DMS53 (cell line): ENCODE results near the gene LCOR.
"Not testable (repeated sequence)": the region's sequence is repeated elsewhere in the genome, so short reads cannot be mapped to it uniquely, and the experiment has no call there.

ENCODE experiments used
- DNase-seq: peaks from one replicate; lab custom pipeline; 2025; lab: John Stamatoyannopoulos, UW

LCOR gene

DNA sequence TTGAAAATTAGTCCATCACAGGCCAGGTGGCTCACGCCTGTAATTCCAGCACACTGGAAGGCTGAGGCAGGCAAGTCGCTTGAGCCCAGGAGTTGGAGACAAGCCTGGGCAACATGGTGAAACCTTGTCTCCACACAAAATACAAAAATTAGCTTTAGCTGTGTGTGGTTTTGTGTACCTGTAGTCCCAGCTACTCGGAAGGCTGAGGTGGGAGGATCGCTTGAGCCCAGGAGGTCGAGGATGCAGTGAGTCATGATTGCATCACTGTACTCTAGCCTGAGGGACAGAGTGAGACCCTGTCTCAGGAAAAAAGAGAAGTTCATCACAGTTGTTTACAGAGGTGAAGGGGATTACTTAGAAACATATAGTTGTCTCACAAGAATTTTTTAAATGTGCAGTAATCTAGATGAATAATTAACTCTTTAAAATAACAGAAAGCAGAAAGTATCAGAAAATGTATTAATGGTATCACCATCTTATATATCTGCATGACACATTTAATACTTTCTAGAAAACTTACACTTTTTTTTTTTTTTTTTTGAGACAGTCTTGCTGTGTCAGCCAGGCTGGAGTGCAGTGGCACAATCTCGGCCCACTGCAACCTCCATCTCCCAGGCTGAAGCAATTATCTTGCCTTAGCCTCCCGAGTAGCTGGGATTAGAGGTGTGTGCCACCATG is 8.9 kb downstream of the LCOR start:
- peak; percentile 42 for DNase-seq

DNA sequence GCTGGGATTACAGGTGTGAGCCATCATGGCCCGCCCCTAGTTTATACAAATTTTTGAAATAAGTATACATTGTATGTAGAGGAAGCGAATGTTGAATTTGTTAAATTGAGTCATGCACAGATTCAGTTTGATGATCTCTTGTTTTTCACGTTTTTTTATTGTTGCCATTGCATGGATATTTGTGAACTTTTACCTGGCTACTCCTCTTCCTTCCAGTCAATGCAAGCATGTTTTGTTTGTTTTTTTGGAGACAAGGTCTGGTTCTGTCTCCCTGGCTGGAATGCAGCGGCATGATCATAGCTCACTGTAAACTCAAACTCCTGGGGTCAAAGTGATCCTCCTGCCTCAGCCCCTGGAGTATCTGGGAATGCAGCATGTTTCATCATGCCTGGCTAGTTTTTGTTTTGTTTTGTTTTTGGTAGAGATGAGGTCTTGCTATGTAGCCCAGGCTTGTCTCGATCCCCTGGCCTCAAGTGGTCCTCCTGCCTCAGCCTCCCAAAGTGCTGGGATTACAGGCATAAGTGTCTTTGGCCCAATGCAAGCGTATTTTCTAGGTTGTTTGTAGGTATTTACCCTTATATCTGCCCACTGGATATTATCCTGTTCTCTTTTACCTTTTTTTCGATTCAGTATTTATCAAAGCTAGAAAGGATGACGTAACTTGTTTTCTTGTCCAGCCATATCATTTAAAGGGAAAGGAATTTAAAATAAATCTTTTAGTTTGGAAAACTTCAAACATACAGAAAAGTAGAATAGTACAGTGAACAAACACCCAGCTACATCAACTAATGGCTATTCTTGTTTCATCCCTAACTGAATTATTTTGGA is 11.0 kb downstream of the LCOR start:
- DNase-seq, result no peak

DNA sequence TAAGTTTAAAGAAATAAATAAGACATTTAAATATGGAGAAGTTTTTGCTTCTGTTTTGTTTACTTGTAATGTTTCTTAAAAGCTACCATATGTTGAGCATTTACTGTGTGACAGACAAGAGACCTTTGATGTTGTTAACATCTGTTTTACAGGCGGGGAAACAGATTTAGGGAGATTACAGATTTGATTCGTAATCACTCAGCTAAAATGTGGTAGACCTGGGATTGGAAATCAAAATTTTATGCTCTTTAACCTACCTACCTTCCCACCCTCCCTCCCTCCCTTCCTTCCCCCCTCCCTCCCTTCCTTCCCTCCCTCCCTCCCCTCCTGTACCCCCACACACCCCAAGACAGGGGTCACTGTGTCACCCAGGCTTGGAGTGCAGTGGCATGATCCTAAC is 11.7 kb downstream of the LCOR start:
- no peak for DNase-seq

DNA sequence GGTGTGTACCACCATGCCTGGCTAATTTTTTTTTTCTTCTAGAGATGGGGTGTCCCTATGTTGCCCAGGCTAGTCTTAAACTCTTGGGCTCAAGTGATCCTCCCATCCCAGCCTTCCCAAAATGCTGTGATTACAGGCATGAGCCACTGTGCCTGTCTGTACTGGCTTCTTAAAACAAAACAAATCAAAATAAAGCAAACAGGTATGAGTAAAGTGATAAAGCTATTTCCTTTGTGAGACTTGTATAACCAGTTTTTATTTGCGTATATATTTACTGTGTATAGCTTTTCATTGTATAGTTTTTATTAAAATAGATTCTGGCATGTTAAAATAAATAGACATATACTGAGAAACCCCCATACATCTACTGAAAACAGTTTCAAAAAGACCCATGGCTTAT is 14.3 kb downstream of the LCOR start:
- no peak for DNase-seq

DNA sequence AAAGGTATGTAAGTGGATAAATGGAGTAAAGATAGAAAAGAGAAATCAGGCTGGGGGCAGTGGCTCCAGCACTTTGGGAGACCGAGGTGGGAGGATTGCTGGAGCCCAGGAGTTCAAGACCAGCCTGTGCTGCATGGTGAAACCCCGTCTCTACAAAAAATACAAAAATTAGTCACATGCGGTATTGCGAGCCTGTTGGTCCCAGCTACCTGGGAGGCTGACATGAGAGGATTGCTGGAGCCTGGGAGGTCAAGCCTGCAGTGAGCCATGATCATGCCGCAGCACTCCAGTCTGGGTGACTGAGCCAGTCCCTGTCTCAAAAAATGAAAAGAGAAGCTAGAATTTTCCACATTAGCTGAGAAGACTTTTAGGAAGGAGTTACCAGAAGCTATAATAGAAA is 14.8 kb downstream of the LCOR start:
- DNase-seq, result no peak

DNA sequence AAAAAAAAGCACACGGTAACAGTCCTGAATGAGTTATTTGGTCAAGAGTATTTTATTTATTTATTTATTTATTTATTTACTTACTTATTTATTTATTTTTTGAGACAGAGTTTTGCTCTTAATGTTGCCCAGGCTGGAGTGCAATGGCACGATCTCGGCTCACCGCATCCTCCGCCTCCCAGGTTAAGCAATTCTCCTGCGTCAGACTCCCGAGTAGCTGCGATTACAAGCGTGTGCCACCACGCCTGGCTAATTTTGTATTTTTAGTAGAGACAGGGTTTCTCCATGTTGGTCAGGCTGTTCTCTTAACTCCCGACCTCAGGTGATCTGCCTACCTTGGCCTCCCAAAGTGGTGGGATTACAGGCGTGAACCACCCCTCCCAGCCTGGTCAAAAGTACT is 15.3 kb downstream of the LCOR start:
- not testable (repeated sequence) for DNase-seq

DNA sequence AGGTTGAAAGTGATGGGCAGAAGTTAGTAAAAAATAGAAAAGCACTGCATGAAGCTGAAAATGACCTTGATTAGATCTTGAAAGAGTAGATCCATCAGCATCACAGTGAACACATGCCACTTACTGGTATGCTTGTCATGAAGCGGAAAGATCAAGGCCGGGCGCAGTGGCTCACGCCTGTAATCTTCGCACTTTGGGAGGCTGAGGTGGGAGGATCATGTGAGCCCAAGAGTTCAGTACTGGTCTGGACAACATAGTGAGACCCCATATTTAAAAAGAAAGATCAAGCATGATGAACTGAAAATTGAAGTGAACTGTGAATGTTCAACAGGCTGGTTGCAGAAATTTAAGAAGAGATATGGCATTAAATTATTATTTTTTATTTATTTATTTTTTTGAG is 18.0 kb downstream of the LCOR start:
- DNase-seq, result no peak

DNA sequence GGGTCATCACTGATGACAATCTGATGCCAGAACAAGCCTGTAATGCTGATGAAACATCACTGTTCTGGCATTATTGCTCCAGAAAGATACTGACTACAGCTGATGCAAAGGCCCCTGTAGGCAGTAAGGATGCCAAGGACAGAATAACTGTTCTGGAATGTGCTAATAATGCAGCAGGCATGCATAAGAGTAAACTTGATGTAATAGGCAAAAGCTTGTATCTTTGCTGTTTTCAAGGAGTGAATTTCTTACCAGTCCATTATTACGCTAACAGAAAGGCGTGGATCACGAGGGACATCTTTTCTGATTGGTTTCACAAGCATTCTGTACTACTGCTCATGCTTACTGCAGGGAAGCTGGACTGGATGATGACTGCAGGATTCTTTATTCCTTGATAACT is 18.7 kb downstream of the LCOR start:
- DNase-seq, result no peak

DNA sequence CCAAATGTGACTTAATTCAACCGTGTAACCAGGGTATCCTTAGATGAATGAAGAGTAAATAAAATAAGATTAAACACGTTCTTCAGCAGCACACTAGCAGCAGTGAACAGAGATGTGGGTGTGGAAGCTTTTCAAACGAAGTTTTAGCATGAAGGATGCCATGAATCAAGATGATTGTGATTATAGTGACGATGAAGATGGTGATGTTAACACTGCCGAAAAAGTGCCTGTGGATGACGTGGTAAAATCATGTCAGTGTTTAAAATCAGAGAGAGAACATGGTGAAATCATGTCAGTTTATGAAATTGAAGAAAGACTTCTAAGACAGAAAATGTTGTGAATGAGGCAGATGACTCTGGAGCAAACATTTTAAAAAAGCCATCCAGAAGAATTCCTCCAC is 19.2 kb downstream of the LCOR start:
- no peak for DNase-seq

DNA sequence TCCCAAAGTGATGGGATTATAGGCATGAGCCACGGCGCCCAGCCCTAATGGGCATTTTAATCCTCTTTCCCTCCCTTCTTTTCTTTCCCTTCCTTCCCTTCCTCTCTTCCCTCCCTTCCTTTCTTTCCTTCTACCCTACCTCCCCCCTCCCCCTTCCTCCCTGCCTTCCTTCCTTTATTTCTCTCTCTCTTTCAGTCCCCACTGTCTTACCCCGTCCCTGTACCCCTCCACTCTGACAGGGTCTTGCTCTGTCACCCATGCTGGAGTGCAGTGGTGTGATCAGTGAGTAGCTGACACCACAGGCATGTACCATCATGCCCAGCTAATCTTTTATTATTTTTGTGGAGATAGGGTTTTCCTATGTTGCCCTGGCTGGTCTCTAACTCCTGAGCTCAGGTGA is 24.2 kb downstream of the LCOR start:
- no peak for DNase-seq

DNA sequence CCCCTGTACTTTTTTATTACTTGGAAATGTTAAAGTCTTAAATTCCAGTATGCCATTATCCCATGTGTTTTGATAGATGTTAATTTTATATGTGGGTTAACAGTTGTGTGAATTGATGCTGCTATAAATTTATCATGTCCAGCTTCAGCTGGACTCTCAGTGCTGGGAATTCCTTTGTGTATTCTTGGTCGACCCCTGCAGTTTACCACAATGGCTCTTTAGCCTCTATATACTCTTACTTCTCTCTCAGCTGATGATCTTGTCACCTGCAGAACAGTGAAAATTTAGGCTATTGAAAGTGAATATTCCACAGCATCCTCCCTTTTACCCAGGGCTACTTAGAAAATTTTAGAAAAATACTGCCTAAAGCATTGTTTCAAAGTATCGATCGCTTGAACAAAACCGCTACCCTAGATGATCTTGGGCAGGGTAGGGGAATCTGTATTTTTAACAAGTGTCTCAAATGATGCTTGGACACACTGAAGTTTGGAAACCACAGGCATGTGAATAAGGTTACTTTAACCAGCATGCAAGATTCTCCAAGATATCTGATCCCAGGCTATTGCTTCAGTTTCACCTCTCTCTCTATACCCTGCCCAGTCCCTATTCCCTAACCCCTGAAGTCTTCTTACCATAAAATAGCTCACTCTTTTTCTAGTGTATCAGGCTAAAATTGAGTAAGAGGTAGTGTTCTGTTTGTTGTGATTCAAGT is 25.4 kb downstream of the LCOR start:
- DNase-seq, result no peak

DNA sequence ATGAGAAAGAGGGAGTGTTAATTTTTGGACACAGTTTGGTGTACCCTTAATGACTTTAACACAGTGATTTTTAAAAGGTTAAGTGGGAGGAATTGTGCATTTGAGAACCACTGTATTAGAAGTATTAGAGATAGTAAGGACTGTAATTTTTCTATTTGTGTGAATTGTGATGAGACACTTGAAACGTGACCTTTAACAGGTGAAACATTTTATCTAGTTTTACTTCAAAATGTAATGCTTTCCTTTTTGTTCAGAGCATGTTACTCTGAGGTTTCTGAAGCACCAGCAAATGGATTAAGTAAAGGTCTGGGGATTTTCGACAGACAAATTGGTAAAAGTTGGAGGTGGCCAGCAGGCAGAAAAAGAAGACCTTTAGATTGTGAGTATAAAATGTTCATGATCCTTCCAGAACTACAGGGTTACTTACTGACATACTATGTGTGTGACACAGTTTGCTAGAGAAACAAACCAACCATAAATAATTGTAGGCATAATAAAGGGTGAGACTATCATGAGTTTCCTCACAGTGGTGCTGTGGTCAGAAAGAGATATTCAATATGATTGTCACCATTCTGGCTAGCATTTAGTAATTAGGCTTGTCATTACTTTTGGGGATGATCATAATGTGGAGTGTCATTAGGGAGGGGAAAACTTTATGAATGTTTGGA is 26.1 kb downstream of the LCOR start:
- DNase-seq, result no peak

DNA sequence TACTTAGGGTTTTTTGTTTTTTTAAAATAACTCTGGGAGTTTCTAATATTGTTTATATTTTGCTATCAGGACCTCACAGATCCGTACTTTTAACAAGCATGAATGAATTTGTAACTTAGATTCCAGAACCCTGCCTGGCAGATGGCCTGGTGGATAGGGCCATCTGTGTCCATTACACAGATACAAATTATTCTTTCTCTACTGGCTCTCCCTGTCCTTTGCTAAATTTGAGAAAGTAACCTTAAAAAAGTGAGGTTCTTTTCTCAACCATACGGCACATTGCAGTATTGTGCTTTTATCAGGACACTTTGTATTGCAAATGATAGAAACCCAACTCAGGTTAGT is 26.6 kb downstream of the LCOR start:
- DNase-seq, result no peak

DNA sequence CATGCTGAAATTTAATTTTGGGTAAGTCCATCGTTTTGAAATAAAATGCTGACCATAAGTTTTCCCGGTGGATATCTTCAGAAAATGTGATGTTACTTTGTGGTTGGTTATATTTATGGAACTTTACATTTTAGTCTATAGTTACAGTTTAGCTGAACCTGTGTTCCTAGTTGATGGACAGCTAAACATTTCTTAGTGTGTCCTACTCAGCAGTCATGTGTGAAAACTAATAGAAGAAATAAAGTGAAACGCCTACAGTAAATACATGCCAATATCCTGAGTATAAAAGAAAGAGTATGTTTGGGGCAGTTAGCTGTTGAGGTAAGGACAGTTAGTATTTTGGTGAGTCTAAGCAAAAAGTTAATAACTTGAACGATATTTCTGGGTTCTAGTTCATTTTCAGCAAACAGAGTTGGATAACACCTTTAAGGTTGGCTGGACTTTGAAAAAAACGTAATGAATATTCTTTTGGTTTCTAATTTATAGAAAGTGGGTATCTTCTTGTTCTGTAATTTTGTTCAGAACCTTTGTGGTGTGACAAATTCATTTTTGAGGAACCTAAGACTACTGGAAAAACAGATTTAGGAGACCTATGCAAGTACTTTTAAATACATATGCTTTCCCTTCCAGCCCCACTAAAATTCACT is 28.7 kb downstream of the LCOR start:
- DNase-seq, result no peak

DNA sequence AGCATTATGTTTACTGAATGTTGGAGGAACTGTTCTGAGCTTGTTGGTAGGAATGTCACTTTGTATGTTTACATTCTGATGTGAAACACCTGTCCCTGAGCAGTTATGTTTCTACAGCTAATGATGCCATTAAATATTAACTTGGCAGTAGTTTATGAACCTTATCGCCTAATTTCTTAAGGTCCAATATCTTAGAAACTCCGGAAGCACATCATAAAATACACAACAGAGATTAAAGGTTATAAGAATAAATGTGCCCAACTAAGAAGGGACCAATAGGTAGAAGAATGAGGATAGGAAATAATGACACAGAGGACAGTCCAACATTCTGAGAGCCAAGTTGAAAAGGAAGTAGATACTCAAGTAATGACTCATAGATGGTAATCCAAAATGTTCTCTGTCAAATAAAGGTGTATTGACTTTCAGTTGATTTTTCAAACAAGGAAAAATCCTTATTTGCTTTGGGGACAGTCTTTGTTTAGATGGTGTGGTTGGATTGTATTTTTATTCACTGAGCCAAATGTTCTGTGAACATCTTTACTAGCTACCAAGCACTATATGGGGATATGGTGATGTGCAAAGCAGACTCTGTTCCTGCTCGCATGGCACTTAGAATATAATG is 31.9 kb downstream of the LCOR start:
- DNase-seq, result peak; percentile 95

DNA sequence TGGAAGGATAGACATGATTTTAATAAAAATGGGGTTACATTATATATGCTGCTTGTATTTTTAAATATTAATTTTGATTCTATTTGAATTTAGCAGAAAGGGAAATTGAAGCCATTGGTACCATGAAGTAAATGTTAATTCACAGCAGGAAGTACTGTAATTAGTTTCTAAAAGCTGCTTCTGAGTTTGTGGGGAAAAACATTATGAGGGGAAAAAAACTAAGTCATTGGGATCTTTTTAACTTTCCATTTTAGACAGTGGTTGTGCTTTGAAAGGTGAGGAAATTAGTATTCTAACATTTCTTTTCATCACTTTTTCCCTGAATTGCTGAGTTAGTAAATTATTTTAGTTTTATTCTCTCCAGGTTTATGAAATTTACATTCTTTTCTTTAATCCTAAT is 41.0 kb downstream of the LCOR start:
- DNase-seq, result no peak

DNA sequence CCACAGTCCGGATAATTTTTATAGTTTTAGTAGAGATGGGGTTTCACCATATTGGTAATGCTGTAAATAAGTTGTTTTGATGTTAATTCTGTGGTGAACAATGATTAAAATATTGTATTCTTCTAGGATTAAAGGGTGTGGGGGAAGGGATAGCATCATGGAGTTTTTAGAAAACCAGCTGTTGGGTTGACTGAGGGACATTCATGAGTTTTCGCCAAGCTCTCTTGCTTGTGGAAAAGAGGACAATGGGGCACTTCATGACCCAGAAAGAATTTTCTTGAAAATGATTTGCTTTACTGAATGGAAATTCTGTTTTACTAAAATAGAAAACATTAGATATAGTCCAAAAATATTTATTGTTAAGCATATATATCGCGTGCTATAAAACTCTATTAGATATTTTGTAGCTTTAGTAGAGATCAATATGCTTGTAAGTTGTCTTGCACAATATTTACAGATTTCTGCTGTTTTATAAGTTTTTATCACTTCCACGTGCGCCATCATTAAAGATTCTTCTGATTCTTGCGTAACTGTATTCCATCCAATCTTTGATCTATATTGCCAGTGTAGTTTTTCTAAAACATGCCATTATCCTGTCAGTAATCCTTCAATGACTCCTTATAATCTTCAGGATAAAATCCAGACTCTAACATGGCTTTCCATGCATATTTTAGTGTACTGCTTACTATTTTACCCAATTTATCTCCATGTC is 41.8 kb downstream of the LCOR start:
- no peak for DNase-seq

DNA sequence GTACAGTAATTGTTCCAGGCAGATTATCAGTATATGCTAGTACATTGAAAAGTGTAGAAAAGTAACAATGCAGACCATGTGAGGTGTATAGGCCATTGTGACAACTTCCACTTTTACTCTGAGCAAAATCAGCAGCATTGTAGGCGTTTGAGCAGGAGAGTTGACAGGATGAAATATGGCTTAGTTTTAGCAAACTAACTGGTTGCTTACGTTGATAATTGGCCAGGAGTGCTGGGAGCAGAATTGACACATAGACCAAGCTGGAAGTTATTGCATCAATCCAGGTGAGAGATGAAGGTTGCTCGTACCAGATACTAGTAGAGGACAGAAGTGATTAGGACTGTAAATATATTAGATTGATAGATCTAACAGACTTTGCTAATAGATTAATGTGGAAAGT is 46.0 kb downstream of the LCOR start:
- DNase-seq, result peak; percentile 8

DNA sequence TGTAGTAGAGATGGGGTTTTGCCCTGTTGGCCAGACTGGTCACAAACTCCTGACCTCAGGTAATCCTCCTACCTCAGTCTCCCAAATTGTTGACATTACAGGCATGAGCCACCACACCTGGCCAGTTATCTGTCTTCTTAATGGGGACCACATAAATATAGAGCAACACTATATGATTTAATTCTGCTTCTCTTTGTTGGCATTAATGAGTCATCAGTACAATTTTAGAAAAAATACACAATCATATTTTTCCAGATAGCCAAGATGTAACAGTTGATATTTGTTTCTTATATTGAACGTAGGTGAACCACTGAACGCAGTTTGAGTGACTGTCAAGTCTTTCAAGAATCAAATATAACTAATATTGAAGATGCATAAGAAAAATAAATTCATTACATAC is 48.5 kb downstream of the LCOR start:
- DNase-seq, result peak; percentile 9

DNA sequence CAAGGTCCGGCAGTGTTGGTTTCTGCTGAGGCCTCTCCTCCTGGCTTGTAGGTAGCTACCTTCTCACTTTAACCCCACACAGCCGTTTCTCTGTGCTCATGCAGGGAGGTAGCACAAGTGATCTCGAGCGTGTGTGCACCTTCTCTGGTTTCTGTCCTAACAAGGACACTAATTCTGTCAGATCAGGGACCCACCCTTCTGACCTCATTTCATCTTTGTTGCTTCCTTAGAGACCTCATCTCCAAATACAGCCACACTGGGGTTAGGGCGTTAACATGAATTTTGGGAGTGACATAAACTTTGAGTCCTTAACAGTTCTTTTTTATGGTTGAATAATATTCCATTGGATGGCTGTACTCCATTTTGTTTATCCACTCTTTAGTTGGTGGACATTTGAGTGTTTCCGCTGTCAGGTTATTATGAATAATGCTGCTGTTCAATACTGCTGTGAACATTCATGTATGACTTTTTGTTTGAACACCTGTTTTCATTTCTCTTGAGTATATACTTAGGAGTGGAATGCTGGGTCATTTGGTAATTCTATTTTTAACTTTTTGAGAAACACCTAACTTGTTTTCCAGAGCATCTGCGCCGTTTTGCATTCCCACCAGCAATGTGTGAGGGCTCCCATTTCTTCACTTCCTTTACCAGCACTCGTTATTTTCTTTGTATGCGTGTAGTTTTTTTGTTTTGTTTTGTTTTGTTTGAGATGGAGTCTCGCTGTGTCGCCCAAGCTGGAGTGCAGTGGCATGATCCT is 57.5 kb downstream of the LCOR start:
- DNase-seq, result peak; percentile 90
